ENCODE measurements around the gene POP7. TPM values are rescaled to one million over a fixed set of nuclear protein-coding genes. Genes with fewer than 3 reads are reported as not detected.
A peak's percentile ranks its signal among the peaks of the same experiment; 100 is the strongest.
"Not testable (repeated sequence)": the region's sequence is repeated elsewhere in the genome, so short reads cannot be mapped to it uniquely, and the experiment has no call there.

POP7 gene
- total RNA-seq, result 27.7 TPM

- H3K4me3 ChIP-seq (ENCODE audit: low read length in 3 of 3), result peak within 1 kb of the TSS; percentile 90 to 97 (median 96)
- peaks cover 0 to 7% (median 7%) of the 10 kb centered on the region in 3 donors for H3K36me3 ChIP-seq (ENCODE audit: control insufficient read depth in 3 of 3, insufficient read depth in 3 of 3, low read length in 3 of 3)
- H3K9me3 ChIP-seq (ENCODE audit: control insufficient read depth in 3 of 3, low read length in 3 of 3), result no peaks in the 10 kb centered on the region
- H3K9ac ChIP-seq (ENCODE audit: low read depth in 1 of 3, low read length in 3 of 3), result peak within 1 kb of the TSS; percentile 87 to 96 (median 91)
- H3K4me1 ChIP-seq (ENCODE audit: control insufficient read depth in 3 of 3, insufficient read depth in 3 of 3, low read length in 3 of 3), result peaks cover 18 to 26% (median 23%) of the 10 kb centered on the region in 3 donors
- H3K27me3 ChIP-seq (ENCODE audit: control insufficient read depth in 3 of 3, insufficient read depth in 3 of 3, low read length in 3 of 3), result no peaks in the 10 kb centered on the region
- peak within 1 kb of the TSS; percentile 95 for H3K27ac ChIP-seq (ENCODE audit: low read depth, low read length)
These were observed at the start of gene POP7 for GRCh38 chr7:100705753-100706671. TSS of gene POP7 (plus strand) at chr7:100706121. CDS start at chr7:100706831, 710 bp downstream.

DNA sequence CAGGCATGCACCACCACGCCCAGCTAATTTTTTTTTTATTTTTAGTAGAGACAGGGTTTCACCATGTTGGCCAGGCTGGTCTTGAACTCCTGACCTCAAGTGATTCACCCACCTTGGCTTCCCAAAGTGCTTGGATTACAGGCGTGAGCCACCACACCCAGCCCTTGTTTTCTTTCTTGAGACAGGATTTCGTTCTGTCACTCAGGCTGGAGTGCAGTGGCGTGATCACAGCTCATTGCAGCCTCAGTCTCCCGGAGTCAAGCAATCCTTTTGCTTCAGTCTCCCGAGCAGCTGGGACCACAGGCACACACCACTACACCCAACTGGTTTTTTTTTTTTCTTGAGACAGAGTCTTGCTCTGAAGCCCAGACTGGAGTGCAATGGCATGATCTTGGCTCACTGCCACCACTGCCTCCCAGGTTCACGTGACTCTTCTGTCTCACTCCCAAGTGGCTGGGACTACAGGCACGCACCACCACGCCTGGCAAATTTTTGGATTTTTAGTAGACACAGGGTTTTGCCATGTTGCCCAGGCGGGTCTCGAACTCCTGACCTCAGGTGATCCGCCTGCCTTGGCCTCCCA lies 43.6 kb upstream of the POP7 start:
- peaks cover 6 to 19% (median 10%) of the 10 kb centered on the region in 3 donors for H3K27me3 ChIP-seq (ENCODE audit: control insufficient read depth in 3 of 3, insufficient read depth in 3 of 3, low read length in 3 of 3)
- H3K9ac ChIP-seq (ENCODE audit: low read depth in 1 of 3, low read length in 3 of 3); H3K36me3 ChIP-seq (ENCODE audit: control insufficient read depth in 3 of 3, insufficient read depth in 3 of 3, low read length in 3 of 3); H3K4me1 ChIP-seq (ENCODE audit: control insufficient read depth in 3 of 3, insufficient read depth in 3 of 3, low read length in 3 of 3); H3K27ac ChIP-seq (ENCODE audit: low read depth, low read length); H3K9me3 ChIP-seq (ENCODE audit: control insufficient read depth in 3 of 3, low read length in 3 of 3); H3K4me3 ChIP-seq (ENCODE audit: low read length in 3 of 3): not testable (repeated sequence)

GRCh38 chr7:100665168-100665726 lies 40.7 kb upstream of the POP7 start:
- no peaks in the 10 kb centered on the region for H3K4me1 ChIP-seq (ENCODE audit: control insufficient read depth in 3 of 3, insufficient read depth in 3 of 3, low read length in 3 of 3)
- peaks cover 0 to 2% (median 0%) of the 10 kb centered on the region in 3 donors for H3K27me3 ChIP-seq (ENCODE audit: control insufficient read depth in 3 of 3, insufficient read depth in 3 of 3, low read length in 3 of 3)
- no peaks in the 10 kb centered on the region for H3K36me3 ChIP-seq (ENCODE audit: control insufficient read depth in 3 of 3, insufficient read depth in 3 of 3, low read length in 3 of 3)
- H3K4me3 ChIP-seq (ENCODE audit: low read length in 3 of 3), result no peak overlapping the region
- no peaks in the 10 kb centered on the region for H3K9me3 ChIP-seq (ENCODE audit: control insufficient read depth in 3 of 3, low read length in 3 of 3)
- no peak overlapping the region for H3K9ac ChIP-seq (ENCODE audit: low read depth in 1 of 3, low read length in 3 of 3)
- H3K27ac ChIP-seq (ENCODE audit: low read depth, low read length), result no peak overlapping the region

GRCh38 chr7:100667331-100668068 lies 38.4 kb upstream of the POP7 start:
- H3K9ac ChIP-seq (ENCODE audit: low read depth in 1 of 3, low read length in 3 of 3), result no peak overlapping the region
- H3K27me3 ChIP-seq (ENCODE audit: control insufficient read depth in 3 of 3, insufficient read depth in 3 of 3, low read length in 3 of 3), result no peaks in the 10 kb centered on the region
- no peak overlapping the region for H3K4me3 ChIP-seq (ENCODE audit: low read length in 3 of 3)
- no peak overlapping the region for H3K27ac ChIP-seq (ENCODE audit: low read depth, low read length)
- no peaks in the 10 kb centered on the region for H3K36me3 ChIP-seq (ENCODE audit: control insufficient read depth in 3 of 3, insufficient read depth in 3 of 3, low read length in 3 of 3)
- H3K4me1 ChIP-seq (ENCODE audit: control insufficient read depth in 3 of 3, insufficient read depth in 3 of 3, low read length in 3 of 3), result no peaks in the 10 kb centered on the region
- no peaks in the 10 kb centered on the region for H3K9me3 ChIP-seq (ENCODE audit: control insufficient read depth in 3 of 3, low read length in 3 of 3)

- H3K27me3 ChIP-seq (ENCODE audit: control insufficient read depth in 3 of 3, insufficient read depth in 3 of 3, low read length in 3 of 3), result no peaks in the 10 kb centered on the region
- no peaks in the 10 kb centered on the region for H3K4me1 ChIP-seq (ENCODE audit: control insufficient read depth in 3 of 3, insufficient read depth in 3 of 3, low read length in 3 of 3)
- no peak overlapping the region for H3K27ac ChIP-seq (ENCODE audit: low read depth, low read length)
- H3K36me3 ChIP-seq (ENCODE audit: control insufficient read depth in 3 of 3, insufficient read depth in 3 of 3, low read length in 3 of 3), result no peaks in the 10 kb centered on the region
- no peaks in the 10 kb centered on the region for H3K9me3 ChIP-seq (ENCODE audit: control insufficient read depth in 3 of 3, low read length in 3 of 3)
- H3K4me3 ChIP-seq (ENCODE audit: low read length in 3 of 3), result no peak overlapping the region
- H3K9ac ChIP-seq (ENCODE audit: low read depth in 1 of 3, low read length in 3 of 3), result no peak overlapping the region
These were observed 37.9 kb upstream of the POP7 start for GRCh38 chr7:100668069-100668449.

GRCh38 chr7:100669106-100669505 lies 36.8 kb upstream of the POP7 start:
- H3K4me1 ChIP-seq (ENCODE audit: control insufficient read depth in 3 of 3, insufficient read depth in 3 of 3, low read length in 3 of 3); H3K27ac ChIP-seq (ENCODE audit: low read depth, low read length); H3K4me3 ChIP-seq (ENCODE audit: low read length in 3 of 3); H3K36me3 ChIP-seq (ENCODE audit: control insufficient read depth in 3 of 3, insufficient read depth in 3 of 3, low read length in 3 of 3); H3K9ac ChIP-seq (ENCODE audit: low read depth in 1 of 3, low read length in 3 of 3); H3K27me3 ChIP-seq (ENCODE audit: control insufficient read depth in 3 of 3, insufficient read depth in 3 of 3, low read length in 3 of 3); H3K9me3 ChIP-seq (ENCODE audit: control insufficient read depth in 3 of 3, low read length in 3 of 3): not testable (repeated sequence)

DNA sequence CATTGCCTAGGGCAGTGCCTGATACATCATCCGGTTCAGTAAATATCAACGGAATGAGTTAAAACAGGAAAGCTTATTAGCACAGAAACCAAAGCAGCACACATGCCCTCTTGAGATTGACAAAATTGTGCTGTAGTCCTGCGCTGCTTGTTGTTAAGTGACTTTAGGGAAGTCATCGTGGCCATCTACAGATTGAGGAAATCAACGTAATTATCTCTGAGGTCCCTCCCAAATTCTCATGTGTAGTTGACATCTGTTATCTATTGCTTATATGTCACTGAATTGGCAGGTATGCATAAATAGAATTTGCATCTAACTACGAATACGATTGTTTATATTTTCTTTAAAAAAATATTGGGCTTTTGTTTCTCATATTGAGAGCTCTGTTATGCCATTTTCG lies 35.8 kb upstream of the POP7 start:
- H3K9me3 ChIP-seq (ENCODE audit: control insufficient read depth in 3 of 3, low read length in 3 of 3), result no peaks in the 10 kb centered on the region
- no peaks in the 10 kb centered on the region for H3K27me3 ChIP-seq (ENCODE audit: control insufficient read depth in 3 of 3, insufficient read depth in 3 of 3, low read length in 3 of 3)
- peaks cover 0 to 2% (median 0%) of the 10 kb centered on the region in 3 donors for H3K4me1 ChIP-seq (ENCODE audit: control insufficient read depth in 3 of 3, insufficient read depth in 3 of 3, low read length in 3 of 3)
- no peaks in the 10 kb centered on the region for H3K36me3 ChIP-seq (ENCODE audit: control insufficient read depth in 3 of 3, insufficient read depth in 3 of 3, low read length in 3 of 3)
- H3K9ac ChIP-seq (ENCODE audit: low read depth in 1 of 3, low read length in 3 of 3), result no peak overlapping the region
- no peak overlapping the region for H3K4me3 ChIP-seq (ENCODE audit: low read length in 3 of 3)
- no peak overlapping the region for H3K27ac ChIP-seq (ENCODE audit: low read depth, low read length)

DNA sequence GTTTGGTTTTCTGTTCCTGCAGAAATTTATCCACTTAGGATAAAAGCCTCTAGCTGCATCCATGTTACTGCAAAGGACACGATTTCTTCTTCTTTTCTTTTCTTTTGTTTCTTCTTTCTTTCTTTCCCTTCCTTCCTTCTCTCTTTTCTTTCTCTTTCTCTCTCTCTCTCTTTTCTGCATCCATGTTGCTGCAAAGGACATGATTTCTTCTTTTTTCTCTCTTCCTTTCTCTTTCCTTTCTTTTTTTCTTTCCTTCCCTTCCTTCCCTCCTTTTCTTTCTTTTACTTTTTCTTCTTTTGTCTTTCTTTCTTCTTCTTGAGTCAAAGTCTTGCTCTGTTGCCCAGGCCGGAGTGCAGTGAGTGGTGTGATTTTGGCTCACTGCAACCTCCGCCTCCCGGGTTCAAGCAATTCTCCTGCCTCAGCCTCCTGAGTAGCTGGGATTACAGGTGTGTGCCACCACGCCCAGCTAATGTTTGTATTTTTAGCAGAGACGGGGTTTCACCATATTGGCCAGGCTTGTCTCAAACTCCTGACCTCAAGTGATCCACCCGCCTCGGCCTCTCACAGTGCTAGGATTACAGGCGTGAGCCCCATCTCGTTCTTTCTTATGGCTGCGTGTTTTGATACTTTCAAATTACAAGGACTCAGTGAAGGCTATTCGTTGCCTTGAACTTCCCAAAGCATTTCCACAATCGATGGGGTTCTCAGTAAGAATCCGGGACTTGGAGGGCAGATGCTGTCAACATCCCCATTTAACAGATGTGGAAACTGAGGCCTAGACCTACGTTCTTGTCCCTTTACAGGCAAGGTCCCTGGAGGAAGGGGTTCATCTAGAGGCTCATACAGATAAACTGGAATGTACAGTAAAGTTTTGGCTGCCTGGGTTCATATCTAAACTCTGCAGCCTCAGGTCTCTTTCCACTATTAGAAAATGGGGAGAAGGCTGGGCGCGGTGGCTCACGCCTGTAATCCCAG lies 34.3 kb upstream of the POP7 start:
- no peak overlapping the region for H3K9ac ChIP-seq (ENCODE audit: low read depth in 1 of 3, low read length in 3 of 3)
- peaks cover 2 to 4% (median 3%) of the 10 kb centered on the region in 3 donors for H3K36me3 ChIP-seq (ENCODE audit: control insufficient read depth in 3 of 3, insufficient read depth in 3 of 3, low read length in 3 of 3)
- H3K4me1 ChIP-seq (ENCODE audit: control insufficient read depth in 3 of 3, insufficient read depth in 3 of 3, low read length in 3 of 3), result peaks cover 3 to 4% (median 4%) of the 10 kb centered on the region in 3 donors
- H3K27me3 ChIP-seq (ENCODE audit: control insufficient read depth in 3 of 3, insufficient read depth in 3 of 3, low read length in 3 of 3), result no peaks in the 10 kb centered on the region
- no peak overlapping the region for H3K4me3 ChIP-seq (ENCODE audit: low read length in 3 of 3)
- no peak overlapping the region for H3K27ac ChIP-seq (ENCODE audit: low read depth, low read length)
- H3K9me3 ChIP-seq (ENCODE audit: control insufficient read depth in 3 of 3, low read length in 3 of 3), result no peaks in the 10 kb centered on the region

Measured in skeletal muscle tissue (tissue), 4 donors.